Testis (tissue), 2 donors: ENCODE measurements around the gene CCT6A.

Experiments
- CTCF ChIP-seq, 3 experiments: fragments of 450-650 bp in 2 of 3; fragments of 200-600 bp in 1 of 3; sonication (generic) in 1 of 3; IDR thresholded peaks; one replicate each; pipeline ENCODE4 v1.5.1; 2016 to 2019; ENCODE audit warnings: antibody characterized with exemption in 3 of 3, mild to moderate bottlenecking in 2 of 3, moderate library complexity in 1 of 3
- POLR2A ChIP-seq: fragments of 450-650 bp; IDR thresholded peaks from one replicate; pipeline ENCODE4 v1.6.1; 2017; ENCODE audit warnings: antibody characterized with exemption, mild to moderate bottlenecking, moderate library complexity

DNA sequence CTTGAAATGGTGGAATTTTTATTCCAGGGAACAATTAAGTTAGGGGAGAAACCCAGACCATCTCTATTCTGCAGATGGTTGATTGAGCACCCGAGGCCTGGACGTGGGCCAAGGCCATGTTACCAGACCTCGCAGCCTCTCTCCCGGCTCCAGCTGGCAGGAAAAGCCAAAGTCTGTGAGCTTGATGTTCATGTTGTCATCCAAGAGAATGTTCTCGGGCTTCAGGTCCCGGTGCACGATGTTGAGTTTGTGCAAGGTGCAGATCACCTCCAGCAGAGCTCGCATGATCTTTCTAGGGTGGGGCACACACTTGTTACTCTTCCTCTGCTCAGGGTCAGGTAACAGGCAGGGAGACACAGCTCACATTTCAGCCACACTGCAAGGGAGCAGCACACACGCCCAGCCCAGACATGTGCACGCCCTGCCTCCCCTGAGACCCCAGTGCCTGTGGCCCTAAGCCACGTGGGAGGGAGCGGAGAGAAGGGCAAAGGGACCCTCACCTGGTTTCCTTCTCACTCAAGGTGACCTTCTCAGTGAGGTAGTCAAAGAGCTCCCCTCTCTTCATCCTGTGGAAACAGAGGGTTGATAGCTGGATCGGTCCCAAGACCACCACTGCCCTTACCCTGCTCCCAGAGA, 31.7 kb downstream of the CCT6A start:
- TF ChIP-seq CTCF (IDR thresholded peaks at IDR 0.05) (no peak), POLR2A (no peak)
